Keratinocyte (primary cell): ENCODE measurements around the gene EPHB1. TPM values are rescaled to one million over a fixed set of nuclear protein-coding genes. Genes with fewer than 3 reads are reported as not detected.

Source experiments
- DNase-seq: peaks from one replicate; pipeline ENCODE4 v3.0.0-alpha.2; 2011; ENCODE audit warnings: low read depth, missing footprints, low spot score
- FAIRE-seq: peaks from 2 replicates; lab custom pipeline; 2011; peaks lifted over from hg19 to GRCh38; lab: Jason Lieb, UNC
- H2AFZ ChIP-seq: 2 replicates; pipeline ENCODE4 v1.6.0; 2012; ENCODE audit warnings: low read length, control low read depth, inconsistent platforms; ENCODE audit not compliant: control insufficient read depth
- H3K27ac ChIP-seq: 2 replicates; pipeline ENCODE4 v1.5.1; 2011; ENCODE audit warnings: low read length; ENCODE audit not compliant: control insufficient read depth, insufficient read depth
- H3K27me3 ChIP-seq: 3 replicates; pipeline ENCODE4 v1.6.0; 2011; ENCODE audit warnings: low read length; ENCODE audit not compliant: control insufficient read depth, insufficient read depth; ENCODE audit errors: extremely low read depth
- H3K36me3 ChIP-seq, 2 experiments: 2 replicates in 1 of 2; 3 replicates in 1 of 2; pipeline ENCODE4 v1.5.1; 2011; ENCODE audit warnings: low read length in 2 of 2, mild to moderate bottlenecking in 1 of 2; ENCODE audit not compliant: control insufficient read depth in 2 of 2, insufficient read depth in 2 of 2; ENCODE audit errors: extremely low read depth in 1 of 2
- H3K4me1 ChIP-seq: 3 replicates; pipeline ENCODE4 v1.5.1; 2011; ENCODE audit warnings: low read length; ENCODE audit not compliant: control insufficient read depth, insufficient read depth; ENCODE audit errors: extremely low read depth
- H3K4me2 ChIP-seq: 3 replicates; pipeline ENCODE4 v1.6.0; 2011; ENCODE audit warnings: low read depth, low read length; ENCODE audit not compliant: control insufficient read depth, insufficient read depth; ENCODE audit errors: extremely low read depth
- H3K4me3 ChIP-seq, 3 experiments: fragments of 200-600 bp in 1 of 3; sonication (generic) in 1 of 3; 2 replicates in 2 of 3; 3 replicates in 1 of 3; pipeline ENCODE4 v1.5.1; 2011 to 2016; ENCODE audit warnings: low read length in 3 of 3, mild to moderate bottlenecking in 3 of 3, control low read depth in 2 of 3, inconsistent platforms in 1 of 3, low read depth in 1 of 3, mixed read lengths in 1 of 3, mixed run types in 1 of 3, moderate library complexity in 1 of 3; ENCODE audit not compliant: control insufficient read depth in 2 of 3, insufficient read depth in 2 of 3; ENCODE audit errors: extremely low read depth in 1 of 3
- H3K79me2 ChIP-seq: 2 replicates; pipeline ENCODE4 v1.6.0; 2012; ENCODE audit warnings: low read length; ENCODE audit not compliant: control insufficient read depth, insufficient read depth
- H3K9ac ChIP-seq: 3 replicates; pipeline ENCODE4 v1.6.0; 2011; ENCODE audit warnings: low read length; ENCODE audit not compliant: control insufficient read depth, insufficient read depth; ENCODE audit errors: extremely low read depth
- H3K9me1 ChIP-seq: 3 replicates; pipeline ENCODE4 v1.6.0; 2011; ENCODE audit warnings: low read length; ENCODE audit not compliant: control insufficient read depth, insufficient read depth; ENCODE audit errors: extremely low read depth
- H3K9me3 ChIP-seq: 2 replicates; pipeline ENCODE4 v1.5.1; 2012; ENCODE audit warnings: low read depth, low read length; ENCODE audit not compliant: control insufficient read depth
- H4K20me1 ChIP-seq: 3 replicates; pipeline ENCODE4 v1.6.0; 2011; ENCODE audit warnings: low read length; ENCODE audit not compliant: control insufficient read depth, insufficient read depth; ENCODE audit errors: extremely low read depth
- CTCF ChIP-seq, 3 experiments: IDR thresholded peaks in 1 of 3; conservative IDR thresholded peaks in 1 of 3; optimal IDR thresholded peaks in 1 of 3; 2 replicates in 2 of 3; 3 replicates in 1 of 3; pipeline versions ENCODE3 to v1.5.1; 2011; ENCODE audit warnings: low read length in 3 of 3, mild to moderate bottlenecking in 3 of 3, moderate library complexity in 2 of 3, control low read depth in 1 of 3, inconsistent platforms in 1 of 3; ENCODE audit not compliant: insufficient read depth in 2 of 3; ENCODE audit errors: extremely low read depth in 1 of 3
- EZH2 ChIP-seq: IDR thresholded peaks from one replicate; pipeline ENCODE4 v1.6.1; 2012; ENCODE audit warnings: inconsistent platforms, mild to moderate bottlenecking, low read length, moderate library complexity
- dilution Hi-C: fragments of 300-500 bp; cut with MboI; formaldehyde crosslinking; loops from one replicate; pipeline ENCODE4 v1.7.0; 2020; ENCODE audit warnings: low sequenced_read_pairs; ENCODE audit not compliant: extremely low pct_ligation_motif_present
- polyA plus RNA-seq, 5 experiments: library from polyadenylated mRNA; depleted of rRNA in 3 of 5; stranded (reverse) in 3 of 5; stranded (forward) in 1 of 5; unstranded in 1 of 5; fragments of >200 nt; gene quantifications; 1 replicate in 1 of 5; 2 replicates in 3 of 5; 3 replicates in 1 of 5; pipeline versions ENCODE4 v1.2.1 to v1.2.3, GENCODE V29; 2011 to 2012; ENCODE audit warnings: missing spikeins in 2 of 5, low read depth in 1 of 5, low replicate concordance in 1 of 5

EPHB1 gene
- polyA plus RNA-seq, 1 donor (not counting 4 experiments of a cell fraction or from before 2014, with no cell fraction given), result 0.01 TPM

GRCh38 chr3:134768837-134769236, 26.2 kb upstream of the EPHB1 start:
- Histone ChIP-seq H3K4me3 (no peak overlapping the region), H3K36me3 (no peaks in the 10 kb centered on the region), H3K27me3 (no peaks in the 10 kb centered on the region), H3K9me1 (no peaks in the 10 kb centered on the region), H3K4me1 (no peaks in the 10 kb centered on the region), H3K9ac (no peak overlapping the region), H3K79me2 (no peaks in the 10 kb centered on the region), H3K27ac (no peak overlapping the region), H3K9me3 (no peaks in the 10 kb centered on the region), H3K4me2 (no peak overlapping the region), H4K20me1 (no peaks in the 10 kb centered on the region), H2AFZ (no peak overlapping the region)
- dilution Hi-C loops, result no loop called here
- FAIRE-seq (no peak), DNase-seq (no peak)
- TF ChIP-seq CTCF (optimal IDR thresholded peaks at IDR 0.05 in 1 of 3, IDR thresholded peaks at IDR 0.05 in 1 of 3, conservative IDR thresholded peaks at IDR 0.05 in 1 of 3; ENCODE audit: extremely low read depth in 1 of 3, insufficient read depth in 2 of 3, low read length in 3 of 3) (no peak), EZH2 (no peak)

DNA sequence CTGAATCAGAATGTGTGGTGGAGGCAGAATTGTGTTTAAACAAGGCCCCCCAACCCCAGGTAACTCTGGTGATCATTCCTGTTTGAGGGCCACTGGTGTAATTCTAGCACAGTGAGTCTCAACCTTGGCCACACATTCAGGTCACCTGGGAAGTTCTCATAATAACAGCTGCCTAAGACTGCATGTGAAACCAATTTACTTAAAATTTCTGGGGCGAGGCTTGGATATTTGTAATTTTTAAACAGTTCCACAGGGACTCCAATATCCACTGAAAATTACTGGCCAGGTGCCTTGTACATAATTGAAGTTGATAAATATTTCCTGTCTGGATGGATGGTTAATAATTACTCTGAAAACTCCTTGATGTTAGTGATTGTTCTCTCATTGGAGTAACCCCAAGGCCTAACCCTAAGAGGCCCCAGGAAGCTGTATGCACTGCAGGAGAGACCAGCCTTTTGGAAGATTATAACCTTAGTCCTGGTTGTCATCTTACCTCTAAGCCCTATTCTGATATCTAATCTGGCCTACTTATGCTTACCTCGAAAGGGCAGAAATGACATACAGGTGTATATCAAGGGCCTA, 25.7 kb upstream of the EPHB1 start:
- Histone ChIP-seq H3K27ac (no peak overlapping the region), H2AFZ (no peak overlapping the region), H3K79me2 (no peaks in the 10 kb centered on the region), H3K9me1 (no peaks in the 10 kb centered on the region), H3K27me3 (no peaks in the 10 kb centered on the region), H4K20me1 (no peaks in the 10 kb centered on the region), H3K4me1 (no peaks in the 10 kb centered on the region), H3K4me3 (no peak overlapping the region), H3K9me3 (no peaks in the 10 kb centered on the region), H3K4me2 (no peak overlapping the region), H3K9ac (no peak overlapping the region), H3K36me3 (no peaks in the 10 kb centered on the region)
- TF ChIP-seq EZH2, result no peak
- no peak for TF ChIP-seq CTCF (optimal IDR thresholded peaks at IDR 0.05 in 1 of 3, IDR thresholded peaks at IDR 0.05 in 1 of 3, conservative IDR thresholded peaks at IDR 0.05 in 1 of 3; ENCODE audit: extremely low read depth in 1 of 3, insufficient read depth in 2 of 3, low read length in 3 of 3)
- dilution Hi-C loops, result no loop called here
- FAIRE-seq (no peak), DNase-seq (no peak)
